HG03108 (cell line): ENCODE results near the gene USF1.
"Not testable (repeated sequence)": the region's sequence is repeated elsewhere in the genome, so short reads cannot be mapped to it uniquely, and the experiment has no call there.

Experiments used
- ATAC-seq: cut with Tn5 transposase; IDR thresholded peaks from one replicate; pipeline ENCODE4 v1.9.1; 2021; ENCODE audit warnings: moderate library complexity; ENCODE audit not compliant: unreplicated experiment

The USF1 gene

DNA sequence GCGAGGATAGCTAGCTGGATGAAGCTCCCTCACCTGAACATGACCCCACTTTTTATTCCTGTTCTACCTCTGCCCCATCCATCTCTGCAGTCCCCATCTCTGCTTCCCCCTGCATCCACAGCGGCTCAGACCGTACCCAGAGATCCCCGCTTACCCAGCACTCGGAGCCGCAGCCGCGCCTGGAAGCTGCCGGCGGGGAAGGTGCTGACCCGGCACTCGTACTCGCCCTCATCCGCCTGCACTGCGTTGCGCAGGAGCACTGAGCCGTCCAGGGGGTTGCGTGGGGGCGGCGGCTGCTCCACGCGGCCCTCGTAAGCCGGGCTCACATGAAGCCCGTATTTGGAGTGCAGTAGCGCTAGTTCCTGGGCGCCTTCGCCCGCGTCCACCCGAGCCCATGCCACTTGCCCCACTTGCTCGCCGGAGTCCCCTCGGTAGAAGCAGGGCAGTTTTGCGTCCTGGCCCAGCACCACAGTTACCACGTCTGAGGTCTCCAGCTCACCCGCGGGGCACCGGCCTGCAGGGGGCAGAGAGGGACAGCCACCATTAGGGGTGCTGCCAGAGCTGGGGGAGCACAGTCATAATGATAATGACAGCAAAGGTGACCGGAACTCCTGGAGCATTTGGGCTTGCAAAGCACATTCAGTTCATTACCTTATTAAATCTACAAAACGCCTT lies 33.8 kb upstream of the USF1 start:
- ATAC-seq, result no peak

- ATAC-seq, result no peak
Observed at GRCh38 chr1:161077426-161077825, 31.6 kb upstream of the USF1 start.

DNA sequence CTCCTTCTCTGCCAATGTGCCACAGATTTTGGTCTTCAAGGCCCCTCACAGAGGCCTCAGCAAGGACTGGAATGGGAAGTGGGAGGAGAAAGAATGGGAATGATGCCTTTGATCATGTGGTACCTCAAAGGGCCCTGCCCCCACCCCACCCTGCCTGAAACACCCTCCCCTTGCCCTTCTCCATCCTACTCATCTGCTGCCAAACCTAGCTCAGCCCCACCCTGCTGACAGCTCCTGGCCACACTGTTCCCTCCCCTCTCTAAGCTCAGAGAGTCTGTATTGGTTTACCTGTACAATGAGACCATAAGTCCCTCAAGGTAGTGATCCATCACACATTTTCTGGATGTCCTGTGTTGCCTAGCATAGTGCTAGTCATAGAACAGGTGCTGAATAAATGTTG lies 30.6 kb upstream of the USF1 start:
- no peak for ATAC-seq

GRCh38 chr1:161074676-161075368 lies 29.0 kb upstream of the USF1 start:
- no peak for ATAC-seq

- no peak for ATAC-seq
Observed at GRCh38 chr1:161073474-161074121, 27.8 kb upstream of the USF1 start.

DNA sequence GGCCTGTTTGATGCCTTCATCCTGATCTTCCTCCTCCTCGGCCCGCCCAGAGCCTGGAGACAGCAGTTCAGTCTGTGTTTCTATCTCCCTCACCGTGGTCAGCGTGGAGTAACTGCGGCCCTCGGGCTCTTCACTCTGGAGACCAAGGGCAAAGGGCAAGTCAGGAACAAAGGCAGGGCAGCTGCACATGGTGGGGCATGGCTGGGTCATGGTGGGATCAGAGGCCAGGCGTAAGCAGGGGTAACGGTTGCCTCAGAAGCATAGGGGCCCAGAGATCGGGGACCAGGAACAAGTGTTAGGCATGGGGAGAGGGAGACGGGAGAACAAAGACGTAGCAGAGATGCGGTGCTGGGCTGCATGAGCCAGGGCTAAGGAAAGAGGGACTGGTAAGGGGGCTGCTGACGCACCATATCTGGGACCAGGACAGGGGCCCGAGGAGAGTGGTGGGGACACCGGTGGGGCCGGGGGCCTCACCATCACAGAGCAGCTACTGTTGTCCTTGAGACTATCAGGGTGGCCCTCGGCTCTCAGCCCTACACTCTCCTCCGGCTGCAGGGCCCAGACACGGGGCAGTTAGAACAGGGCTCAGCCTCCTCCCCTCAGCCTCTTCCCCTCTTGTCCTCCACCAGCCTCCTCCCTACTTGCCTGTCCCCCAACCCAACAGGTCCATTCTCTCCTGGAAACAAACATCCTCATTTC lies 27.1 kb upstream of the USF1 start:
- ATAC-seq, result no peak

DNA sequence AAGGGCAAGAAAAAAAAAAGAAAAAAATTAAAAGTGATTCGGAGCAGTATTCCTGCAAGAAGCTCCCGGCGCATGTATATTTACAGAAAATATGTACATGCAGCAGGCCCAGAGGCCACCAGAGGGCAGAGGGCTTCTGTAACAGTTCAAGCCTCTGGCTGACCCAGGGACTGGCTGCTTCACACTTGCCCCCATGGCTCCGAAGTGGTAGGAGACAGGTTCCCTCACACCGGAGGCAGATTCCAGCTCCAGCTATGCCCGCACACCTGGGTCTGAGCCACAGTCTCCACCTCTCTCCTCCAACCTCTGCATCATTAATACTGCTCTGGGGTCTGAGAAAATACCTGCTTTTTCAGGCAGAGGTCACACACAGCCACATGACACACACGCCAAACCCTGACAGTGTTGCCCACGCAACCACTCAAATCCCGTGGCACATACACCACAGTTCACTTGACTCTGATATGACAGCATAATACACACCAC lies 26.2 kb upstream of the USF1 start:
- no peak for ATAC-seq

DNA sequence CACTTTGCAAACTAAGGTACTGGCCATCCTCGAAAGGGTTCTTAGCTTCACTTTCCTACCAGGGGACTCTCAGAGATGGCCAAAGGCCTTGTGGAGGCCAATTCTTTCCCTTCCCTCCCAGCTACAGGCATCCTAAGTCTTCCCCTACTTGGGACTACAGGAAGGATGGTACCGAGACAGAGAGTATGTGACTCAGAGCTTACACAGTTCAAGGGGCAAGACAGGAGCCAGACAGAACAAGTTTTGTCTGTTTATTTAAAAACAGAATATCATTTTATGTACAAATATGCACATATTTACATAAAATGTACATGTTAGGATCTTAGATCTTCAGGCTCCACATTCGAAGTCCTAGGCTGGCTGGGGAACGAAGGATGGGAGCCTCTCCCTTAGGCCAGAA lies 25.0 kb upstream of the USF1 start:
- ATAC-seq, result no peak

DNA sequence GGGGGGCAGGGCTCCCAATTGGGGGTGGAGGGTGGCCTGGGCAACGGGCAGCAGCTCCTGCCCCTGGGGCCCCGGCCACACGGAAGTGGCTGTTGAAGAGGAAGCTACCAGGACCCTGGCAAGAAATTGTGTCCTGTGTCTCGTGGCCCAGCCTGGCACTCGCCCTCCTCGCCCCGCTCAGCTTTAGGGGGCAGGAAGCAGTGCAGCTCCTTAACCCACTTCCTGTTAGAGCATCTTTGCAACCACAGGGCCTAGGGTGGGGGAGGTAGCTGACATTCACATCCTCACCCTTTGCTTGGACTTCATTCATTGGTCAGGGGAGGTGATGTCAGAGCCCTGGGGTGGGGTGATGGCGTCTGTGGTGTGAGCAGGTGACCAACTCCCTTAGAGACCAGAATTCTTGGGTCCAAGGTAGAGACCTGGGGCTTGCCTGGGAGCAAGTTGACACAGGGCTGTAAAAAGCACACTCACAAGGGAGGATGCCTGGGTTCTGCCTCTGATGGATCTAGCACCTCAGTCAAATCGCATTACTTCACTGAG lies 24.0 kb upstream of the USF1 start, which contains the start of gene ARHGAP30:
TSS of gene ARHGAP30 (minus strand) at position 161 of the 540 bp plus-strand sequence. CDS start 267 bp downstream, outside the sequence.
- peak; percentile 81 for ATAC-seq

DNA sequence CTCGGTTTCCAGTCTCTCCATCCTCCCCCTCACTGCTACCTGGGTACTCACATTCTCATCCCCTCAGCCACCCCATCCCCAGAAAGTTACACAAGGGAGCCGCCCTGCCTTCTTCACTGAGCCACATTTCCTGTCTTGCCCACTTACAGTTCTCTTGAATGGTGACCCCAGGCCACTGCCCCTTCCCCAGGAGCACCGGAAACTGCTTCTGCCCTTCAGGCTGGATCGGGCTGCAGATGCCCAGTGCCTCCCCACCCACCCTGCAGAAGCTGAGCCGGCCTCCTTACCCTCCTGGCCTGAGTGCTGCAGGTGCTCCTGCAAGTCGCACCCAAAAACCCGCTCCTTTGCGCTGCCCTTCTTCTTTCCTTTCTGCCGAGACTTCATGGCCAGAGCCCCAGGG lies 23.5 kb upstream of the USF1 start:
- no peak for ATAC-seq

DNA sequence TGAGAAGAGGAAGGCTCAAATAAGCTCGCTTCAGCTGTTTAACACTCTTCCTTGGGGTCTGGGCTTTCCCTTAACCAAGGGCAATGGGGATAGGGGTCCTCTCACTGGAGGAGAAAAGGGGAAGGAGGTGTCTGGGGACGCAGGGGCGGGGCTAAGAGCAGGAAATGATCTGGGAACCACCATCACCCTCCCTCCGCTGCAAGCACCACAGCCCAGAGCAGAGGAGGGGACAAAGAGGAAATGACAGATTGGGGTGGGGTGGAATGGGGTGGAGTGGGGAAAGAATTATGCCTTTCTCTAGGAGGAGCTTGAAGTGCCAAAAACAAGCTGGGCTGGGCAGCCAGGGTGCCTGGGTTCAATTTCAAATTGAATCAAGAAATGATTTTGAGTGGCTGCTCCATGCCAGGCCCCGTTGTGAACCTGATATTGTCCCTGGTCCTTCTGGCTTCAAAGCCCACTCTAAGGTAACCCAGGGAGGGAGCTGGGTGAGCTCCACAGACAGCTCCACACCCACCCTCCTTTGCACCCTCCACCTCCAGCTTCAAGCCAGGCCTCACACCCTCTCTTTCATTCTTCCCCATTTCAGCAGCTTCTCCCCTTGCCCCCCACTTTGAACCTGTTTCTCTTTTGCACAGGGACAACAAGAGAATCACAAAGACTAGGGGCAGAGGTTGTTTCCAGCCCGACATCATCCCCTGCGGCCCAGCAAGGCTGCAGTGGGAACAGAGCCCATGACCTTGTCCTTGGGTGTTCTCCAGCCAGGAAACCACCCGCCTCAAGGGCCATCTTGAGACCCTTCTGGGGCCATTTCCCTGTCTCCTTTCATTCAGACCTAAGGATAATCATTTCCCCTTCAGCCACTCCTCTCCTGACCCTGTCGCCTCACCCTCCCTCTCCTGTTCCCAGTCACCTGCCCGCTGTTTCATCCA lies 22.8 kb upstream of the USF1 start:
- peak; percentile 62 for ATAC-seq

GRCh38 chr1:161066694-161067093 lies 20.9 kb upstream of the USF1 start:
- no peak for ATAC-seq

- ATAC-seq, result not testable (repeated sequence)
Observed at GRCh38 chr1:161065681-161066080, 19.9 kb upstream of the USF1 start.

- ATAC-seq, result not testable (repeated sequence)
Observed at GRCh38 chr1:161063936-161064335, 18.2 kb upstream of the USF1 start.

- no peak for ATAC-seq
Observed at GRCh38 chr1:161061419-161061818, 15.6 kb upstream of the USF1 start.

DNA sequence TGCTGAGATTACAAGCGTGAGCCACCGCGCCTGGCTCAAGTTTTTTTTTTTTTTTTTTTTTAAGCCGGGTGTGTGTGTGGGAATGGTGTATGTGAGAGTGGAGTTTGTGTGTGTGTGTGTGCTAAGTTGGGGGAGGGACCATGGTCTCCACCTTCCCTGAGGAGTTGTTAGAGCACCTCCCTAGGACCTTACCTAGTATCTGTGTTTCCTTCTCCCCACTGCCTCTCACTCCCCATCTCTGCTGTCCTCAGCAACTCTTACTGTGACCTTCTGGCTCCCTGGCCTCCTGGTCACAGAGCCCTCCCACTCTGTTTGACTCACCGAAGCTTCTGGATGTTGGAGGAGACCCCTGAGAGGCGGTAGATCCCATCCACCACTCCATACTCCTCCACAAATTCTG lies 13.5 kb upstream of the USF1 start:
- no peak for ATAC-seq

- no peak for ATAC-seq
Observed at GRCh38 chr1:161054805-161055204, 9.0 kb upstream of the USF1 start.

- no peak for ATAC-seq
Observed at GRCh38 chr1:161054232-161054631, 8.5 kb upstream of the USF1 start.

DNA sequence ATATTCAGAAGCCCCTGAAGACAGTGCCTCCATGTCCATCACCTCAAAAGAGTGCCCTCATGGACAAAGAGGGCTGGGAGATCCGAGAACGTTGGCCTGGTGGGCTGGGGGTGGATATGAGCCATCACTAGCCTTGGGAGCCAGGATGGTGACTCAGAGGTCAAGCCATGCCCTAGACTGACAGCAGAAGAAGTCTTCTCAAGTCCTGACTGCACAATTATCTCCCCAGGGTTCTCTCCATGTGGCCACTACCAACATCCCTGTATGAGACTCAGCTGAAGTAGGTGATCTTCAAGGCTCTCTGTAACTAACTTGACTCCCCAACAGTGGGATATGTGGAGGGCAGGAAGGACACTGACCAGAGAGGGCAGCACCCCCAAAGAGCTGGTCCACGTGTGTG lies 7.1 kb upstream of the USF1 start:
- no peak for ATAC-seq

DNA sequence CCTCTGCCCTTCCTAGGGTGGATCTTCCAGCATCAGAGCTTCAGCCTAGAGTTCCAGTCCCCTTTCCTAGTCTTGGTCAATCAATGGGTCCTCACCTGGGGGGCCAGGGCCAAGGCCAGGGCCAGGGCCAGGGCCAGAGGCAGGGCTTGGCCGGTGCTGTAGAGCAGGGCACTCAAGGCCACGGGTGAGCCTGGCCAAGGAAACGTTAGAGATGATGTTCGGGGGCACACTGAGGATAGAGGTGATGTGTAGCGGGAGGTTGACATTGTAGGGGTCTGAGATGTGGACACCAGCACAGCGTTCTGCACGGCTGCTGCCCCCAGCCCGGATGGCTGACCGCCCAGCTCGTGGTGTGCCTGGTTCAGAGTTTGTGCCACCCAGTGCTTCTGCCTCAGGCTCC lies 5.4 kb upstream of the USF1 start:
- no peak for ATAC-seq
